K562 (cell line): ENCODE results near the gene DAPK3. TPM values are rescaled to one million over a fixed set of nuclear protein-coding genes. Genes with fewer than 3 reads are reported as not detected.
A peak's percentile ranks its signal among the peaks of the same experiment; 100 is the strongest.

Source experiments
- ADNP ChIP-seq: fragments of 200-800 bp; sonication (Bioruptor generic); IDR thresholded peaks from 2 replicates; pipeline ENCODE4 v1.6.1; 2016; ENCODE audit warnings: missing genetic modification characterization, missing compliant biosample characterization
- ARID4B ChIP-seq: sonication (generic); formaldehyde crosslinking; IDR thresholded peaks from 2 replicates; pipeline ENCODE4 v1.8.0; 2022; ENCODE audit warnings: mild to moderate bottlenecking, missing genetic modification reagents
- CC2D1A ChIP-seq: fragments of 450-650 bp; IDR thresholded peaks from 2 replicates; pipeline ENCODE4 v1.6.1; 2017; ENCODE audit warnings: mild to moderate bottlenecking
- CREB3L1 ChIP-seq: fragments of 450-650 bp; IDR thresholded peaks from 2 replicates; pipeline ENCODE4 v1.6.1; 2014; ENCODE audit warnings: low read depth, mild to moderate bottlenecking, moderate library complexity, borderline replicate concordance
- HCFC1 ChIP-seq: IDR thresholded peaks from 2 replicates; pipeline ENCODE4 v1.6.1; 2012; ENCODE audit warnings: low read depth, low read length, improper control_type of control experiment
- HOMEZ ChIP-seq: fragments of 250-450 bp; sonication (Bioruptor Pico); IDR thresholded peaks from 2 replicates; pipeline ENCODE4 v1.4.0; 2020; ENCODE audit warnings: mild to moderate bottlenecking, moderate library complexity
- IRF9 ChIP-seq: fragments of 450-650 bp; IDR thresholded peaks from 2 replicates; pipeline ENCODE4 v1.6.1; 2016; ENCODE audit warnings: missing biosample characterization, missing genetic modification characterization
- KLF16 ChIP-seq: IDR thresholded peaks from 2 replicates; pipeline ENCODE4 v1.6.1; 2016; ENCODE audit warnings: antibody characterized with exemption
- PHTF2 ChIP-seq: fragments of 250-450 bp; sonication (Bioruptor Pico); IDR thresholded peaks from 2 replicates; pipeline ENCODE4 v1.5.0; 2021; ENCODE audit warnings: mild to moderate bottlenecking
- POLR2A ChIP-seq: fragments of 450-650 bp; conservative IDR thresholded peaks from 2 replicates; pipeline ENCODE4 v1.6.1; 2016
- POLR2G ChIP-seq: fragments of 200-400 bp; formaldehyde crosslinking; IDR thresholded peaks from 2 replicates; pipeline ENCODE4 v1.6.1; 2017; ENCODE audit warnings: low read depth, mild to moderate bottlenecking, antibody characterized with exemption, low read length, moderate library complexity
- SAFB ChIP-seq: fragments of 200-400 bp; formaldehyde crosslinking; IDR thresholded peaks from 2 replicates; pipeline ENCODE4 v1.6.1; 2017; ENCODE audit warnings: low read depth, low read length, borderline replicate concordance
- SOX6 ChIP-seq: fragments of 450-650 bp; IDR thresholded peaks from 2 replicates; pipeline ENCODE4 v1.6.1; 2014; ENCODE audit warnings: mild to moderate bottlenecking
- VEZF1 ChIP-seq: fragments of 200-800 bp; sonication (Bioruptor generic); IDR thresholded peaks from 2 replicates; pipeline ENCODE4 v1.6.1; 2017; ENCODE audit warnings: missing genetic modification characterization, missing compliant biosample characterization
- YY1 ChIP-seq, 3 experiments: IDR thresholded peaks; 2 replicates each; pipeline ENCODE4 v1.6.1; 2011; ENCODE audit warnings: low read length in 2 of 3, mild to moderate bottlenecking in 2 of 3, moderate library complexity in 2 of 3, borderline replicate concordance in 1 of 3, control low read depth in 1 of 3, low read depth in 1 of 3; ENCODE audit not compliant: insufficient read depth in 3 of 3, insufficient replicate concordance in 2 of 3, control insufficient read depth in 1 of 3, insufficient read length in 1 of 3; ENCODE audit errors: extremely low read depth in 1 of 3
- ZKSCAN3 ChIP-seq: fragments of 250-450 bp; sonication (Bioruptor Pico); IDR thresholded peaks from 2 replicates; pipeline ENCODE4 v1.4.0; 2020
- polyA plus RNA-seq, 8 experiments: library from polyadenylated mRNA; depleted of rRNA in 4 of 8; stranded (reverse) in 5 of 8; unstranded in 3 of 8; fragments of >200 nt; fragmentation: Nextera tagmentation in 2 of 8; fragmentation: Illumina TruSeq in 1 of 8; extraction: Ambion mirVana in 2 of 8; extraction: Trizol in 1 of 8; gene quantifications; 2 replicates each; pipeline versions ENCODE4 v1.2.1 to v1.2.3, GENCODE V29; 2011 to 2014; ENCODE audit warnings: inconsistent platforms in 1 of 8, missing spikeins in 1 of 8
- total RNA-seq, 7 experiments: library from RNA; depleted of rRNA in 6 of 7; stranded (reverse); fragments of >200 nt in 6 of 7; fragmentation: Illumina TruSeq in 2 of 7; extraction: Trizol in 2 of 7; gene quantifications; 2 replicates each; pipeline versions ENCODE4 v1.2.1 to v1.2.3, GENCODE V29; 2011 to 2021; ENCODE audit warnings: low replicate concordance in 1 of 7

The DAPK3 gene
- total and polyA plus RNA-seq, 9 of the 15 experiments (the other 6 are each of a cell fraction or from before 2014, with no cell fraction given): 0.14 to 63.4 (median 25.0) TPM

- TF ChIP-seq CREB3L1 (0 out of 2 replicates have a peak, but pooled peaks have one; percentile 38), SOX6 (no peak), ADNP (tag) (peak; percentile 55), CC2D1A (peak; percentile 23; the same call in 1 of the 2 replicates), POLR2G (peak; percentile 50; the same call in 1 of the 2 replicates), PHTF2 (no peak), HCFC1 (peak; percentile 31; the same call in 1 of the 2 replicates), VEZF1 (CRISPR knock-in tag) (peak; percentile 17; the same call in 1 of the 2 replicates), SAFB (no peak), YY1 (IDR thresholded peaks at IDR 0.05; ENCODE audit: borderline replicate concordance in 1 of 3, control insufficient read depth in 1 of 3, extremely low read depth in 1 of 3, insufficient read depth in 3 of 3, insufficient read length in 1 of 3, insufficient replicate concordance in 2 of 3, low read depth in 1 of 3, low read length in 2 of 3) (peak in 1 of 3 experiments; percentile 15), HOMEZ (CRISPR knock-in tag) (no peak), ZKSCAN3 (no peak), POLR2A (peak; percentile 36; the same call in 1 of the 2 replicates), KLF16 (0 out of 2 replicates have a peak, but pooled peaks have one; percentile 53), ARID4B (no peak), IRF9 (tag) (0 out of 2 replicates have a peak, but pooled peaks have one; percentile 15)
These were observed 16.9 kb upstream of the DAPK3 start (continued) for GRCh38 chr19:3987619-3988371.
